AG04449 (cell line): Measurements from ENCODE around the gene SLC16A3.

Experiments used
- CTCF ChIA-PET: fragments of 350-600 bp; formaldehyde crosslinking; extraction: SDS; loops from one replicate; lab custom pipeline; 2021; ENCODE audit warnings: antibody characterized with exemption; lab: Yijun Ruan, JAX
- POLR2A ChIA-PET: fragments of 400-600, 350-600 bp; formaldehyde crosslinking; extraction: SDS; loops from one replicate; lab custom pipeline; 2020; ENCODE audit warnings: antibody characterized with exemption, inconsistent platforms; lab: Yijun Ruan, JAX
- DNase-seq: peaks from one replicate; pipeline ENCODE4 v3.0.0-alpha.2; 2010; ENCODE audit warnings: low read depth, low spot score
- H3K4me3 ChIP-seq: 2 replicates; pipeline ENCODE4 v1.5.1; 2011; ENCODE audit warnings: low read depth, mild to moderate bottlenecking, control low read depth, low read length
- CTCF ChIP-seq: IDR thresholded peaks from one replicate; pipeline ENCODE4 v1.5.1; 2011; ENCODE audit warnings: mild to moderate bottlenecking, moderate library complexity, low read length, control low read depth, inconsistent platforms; ENCODE audit not compliant: insufficient read depth; ENCODE audit errors: missing control alignments

The SLC16A3 gene

GRCh38 chr17:82247182-82247823 lies 18.5 kb downstream of the SLC16A3 start:
- DNase-seq = no peak
- ChIA-PET CTCF (no interaction called here), POLR2A (interaction anchor here (0.7 to 0.9 kb wide), 2 partner anchors 19 to 41 kb away, joined by 3 read pairs; partner anchors contain the start of gene SLC16A3)
- no peak overlapping the region for H3K4me3 ChIP-seq
- no peak for TF ChIP-seq CTCF

GRCh38 chr17:82247856-82248671 lies 19.2 kb downstream of the SLC16A3 start:
- TF ChIP-seq CTCF = no peak
- ChIA-PET CTCF (no interaction called here), POLR2A (no interaction called here)
- no peak overlapping the region for H3K4me3 ChIP-seq
- DNase-seq = no peak

GRCh38 chr17:82248815-82249674 lies 20.2 kb downstream of the SLC16A3 start:
- no peak overlapping the region for H3K4me3 ChIP-seq
- ChIA-PET POLR2A (no interaction called here), CTCF (no interaction called here)
- DNase-seq = no peak
- no peak for TF ChIP-seq CTCF

DNA sequence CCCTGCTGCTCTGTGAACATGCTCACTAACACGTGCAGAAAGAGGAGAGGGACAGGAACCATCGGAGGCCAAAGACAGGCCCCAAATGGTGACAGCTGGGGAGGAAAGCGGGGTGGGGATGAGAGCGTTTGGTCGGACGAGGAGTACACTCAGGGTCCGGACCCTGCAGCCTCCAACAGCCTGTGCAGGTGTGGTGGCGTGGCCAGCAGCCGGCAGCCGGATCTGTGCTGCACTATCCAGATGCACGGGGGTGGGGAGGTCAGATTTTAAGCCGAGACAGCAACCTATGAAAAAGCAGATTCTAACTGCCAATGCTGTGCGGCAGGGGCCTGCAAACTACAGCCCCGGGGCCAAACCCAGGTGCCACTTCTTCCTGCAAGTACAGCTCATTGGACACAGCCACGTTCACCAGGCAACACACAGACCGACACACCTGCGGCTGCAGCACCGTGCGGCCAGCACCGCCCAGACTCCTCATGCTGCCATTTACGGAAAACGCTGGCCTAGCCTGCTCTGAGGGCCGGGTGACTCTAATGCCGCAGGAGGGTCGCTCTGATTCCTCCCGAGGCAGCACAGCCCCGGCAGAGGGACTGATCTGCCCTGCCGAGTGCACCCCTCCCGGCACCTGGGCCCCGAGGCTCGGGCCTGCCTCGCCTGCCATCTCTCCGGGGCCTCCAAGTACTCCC lies 21.2 kb downstream of the SLC16A3 start:
- no peak for DNase-seq
- no peak for TF ChIP-seq CTCF
- POLR2A ChIA-PET = no interaction called here
- H3K4me3 ChIP-seq = no peak overlapping the region
- CTCF ChIA-PET = interaction anchor here (0.6 kb wide), 1 partner anchor 26 kb away, joined by 3 read pairs; no protein-coding TSS in a partner anchor

DNA sequence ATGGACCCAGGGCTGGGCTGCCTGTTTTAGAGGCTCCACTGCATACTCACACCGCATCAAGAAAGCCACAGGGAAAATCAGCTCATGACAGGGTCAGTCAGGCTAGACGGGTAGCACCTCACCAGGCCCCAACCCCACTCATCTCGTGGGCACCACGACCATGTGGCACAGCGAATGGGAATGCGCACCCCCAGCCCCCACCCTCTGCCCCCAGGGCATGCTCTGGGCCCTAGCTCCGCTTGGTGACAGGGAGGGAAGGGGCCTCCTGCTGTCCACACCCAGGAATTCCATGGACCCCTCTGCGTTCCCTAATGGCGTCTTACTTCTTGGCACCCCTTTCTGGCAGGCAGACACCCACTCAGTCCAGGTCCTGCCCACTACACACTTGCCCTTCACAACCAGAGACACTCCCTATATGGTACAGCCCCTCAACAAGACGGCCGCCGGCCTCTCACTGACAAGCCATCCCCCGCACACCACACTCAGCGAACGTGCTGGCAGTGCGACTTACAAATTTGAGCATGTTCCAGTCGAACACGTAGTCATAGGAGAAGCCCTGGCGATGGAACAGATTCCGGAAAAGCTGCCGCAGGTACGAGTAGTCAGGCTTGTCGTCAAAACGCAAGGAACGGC lies 22.1 kb downstream of the SLC16A3 start:
- POLR2A ChIA-PET = interaction anchor here (0.5 to 1.3 kb wide), 3 partner anchors 9 to 116 kb away, joined by 3 to 6 read pairs (median 3); no protein-coding TSS in a partner anchor
- no peak overlapping the region for H3K4me3 ChIP-seq
- TF ChIP-seq CTCF = no peak
- CTCF ChIA-PET = interaction anchor here (1.4 kb wide), 1 partner anchor 13 kb away, joined by 3 read pairs; no protein-coding TSS in a partner anchor
- no peak for DNase-seq
